NCI-H2081 treated with DMSO at 0.1 percent for 48 hours (cell line): ENCODE results near the gene APP.
"Not testable (repeated sequence)": the region's sequence is repeated elsewhere in the genome, so short reads cannot be mapped to it uniquely, and the experiment has no call there.

Experiments
- DNase-seq: peaks from one replicate; lab custom pipeline; 2025; lab: John Stamatoyannopoulos, UW

Gene APP

DNA sequence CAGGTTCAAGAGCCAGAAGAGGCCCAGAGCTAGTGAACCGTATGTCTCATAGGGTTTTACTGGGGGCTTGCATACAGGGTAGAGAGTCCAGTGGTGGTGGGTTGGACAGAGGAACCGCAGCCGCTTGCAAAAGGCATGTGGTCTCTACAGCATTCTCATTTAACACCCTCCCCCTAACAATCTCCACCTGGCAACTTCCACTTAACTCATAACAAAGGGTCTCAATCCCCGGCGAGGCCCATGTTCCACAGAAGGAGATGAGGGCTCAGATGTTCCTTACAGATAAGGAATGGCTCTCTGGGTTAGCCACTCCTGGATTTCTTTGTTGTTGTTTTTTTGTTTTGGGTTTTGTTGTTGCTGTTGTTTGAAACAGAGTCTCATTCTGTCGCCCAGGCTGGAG, 106.1 kb downstream of the APP start:
- DNase-seq, result no peak

DNA sequence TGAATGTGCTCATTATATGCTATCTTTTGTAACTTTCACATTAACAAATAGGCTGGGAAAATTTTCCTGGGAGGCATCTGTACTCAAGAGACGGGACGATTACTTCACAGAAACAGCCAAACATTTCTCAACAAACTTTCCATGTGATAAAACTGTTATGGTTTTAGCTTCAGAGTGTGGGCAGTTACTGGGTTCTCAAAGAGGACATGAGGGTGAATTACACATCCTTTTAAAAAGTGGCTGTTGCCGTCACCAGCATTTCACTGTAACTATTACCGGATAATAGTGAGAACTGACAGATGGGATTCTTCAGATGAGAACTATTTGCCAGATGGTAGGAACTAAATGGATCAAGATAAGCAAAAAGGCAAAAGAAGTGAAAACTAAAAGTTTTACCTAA, 109.1 kb downstream of the APP start:
- DNase-seq, result no peak

DNA sequence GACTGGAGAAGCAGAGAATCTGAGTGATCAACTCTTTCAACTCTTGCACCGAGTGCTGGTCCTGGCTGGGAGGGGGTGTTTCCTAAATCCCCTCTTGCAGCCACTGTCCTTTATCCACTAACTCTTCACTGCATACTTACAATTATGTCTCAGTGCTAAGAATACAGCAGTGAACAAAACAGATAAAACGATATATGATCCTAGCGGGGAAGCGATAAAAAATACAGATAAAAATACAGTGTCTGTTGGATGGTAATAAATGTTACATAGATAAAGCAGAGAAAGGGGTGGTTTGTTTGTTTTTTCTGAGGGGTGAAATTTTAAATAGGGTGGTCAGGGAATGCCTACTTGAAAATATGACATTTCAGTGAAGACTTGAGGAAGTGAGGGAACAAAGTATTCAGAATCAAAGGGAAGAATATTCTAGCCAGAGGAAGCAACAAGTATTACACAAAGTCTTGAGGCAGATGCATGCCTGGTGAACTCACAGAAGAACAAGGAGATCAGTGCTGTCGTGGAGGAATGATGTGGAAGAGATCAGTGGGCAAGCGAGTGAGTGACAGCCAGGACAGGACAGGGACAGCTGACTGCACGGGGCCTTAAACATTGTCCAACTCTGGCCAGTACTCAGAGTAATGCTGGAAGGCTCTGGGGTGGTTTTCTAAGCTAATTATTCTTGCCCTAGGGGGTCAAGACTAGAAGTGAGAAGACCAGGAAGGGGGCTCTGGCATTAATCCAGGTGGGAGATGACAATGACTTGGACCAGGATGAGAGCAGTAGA, 110.0 kb downstream of the APP start:
- no peak for DNase-seq

DNA sequence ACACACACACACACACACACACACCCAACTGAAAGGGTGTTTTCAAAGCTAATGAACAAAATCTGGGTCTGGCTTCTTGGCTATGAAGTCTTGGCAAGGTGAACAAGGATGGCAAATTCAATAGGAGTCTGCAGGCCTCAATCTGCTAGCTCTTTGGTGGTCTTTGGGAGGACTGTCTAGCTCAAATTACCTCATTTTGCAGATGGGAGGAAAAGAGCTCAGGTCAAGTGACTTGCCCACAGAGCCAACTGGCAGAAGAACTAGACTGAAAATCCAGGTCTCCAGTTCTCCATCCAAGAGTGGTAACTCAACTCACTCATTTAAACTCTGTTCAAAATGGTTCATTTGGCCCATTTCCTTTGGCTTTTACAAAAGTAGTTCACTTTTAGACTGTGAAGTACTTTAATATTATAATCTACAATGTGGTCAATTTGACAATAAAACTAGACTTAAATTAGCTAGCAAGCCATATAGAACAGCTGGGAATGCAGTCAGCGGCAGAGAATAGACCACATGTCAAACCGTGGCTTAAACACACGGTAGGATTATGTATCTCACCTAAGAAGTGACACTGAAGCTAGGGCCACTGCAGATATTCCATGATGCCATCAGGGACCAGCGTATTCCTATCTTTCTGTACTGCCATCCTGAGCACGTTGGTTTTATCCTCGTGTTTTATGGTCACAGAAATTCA, 112.9 kb downstream of the APP start:
- no peak for DNase-seq

DNA sequence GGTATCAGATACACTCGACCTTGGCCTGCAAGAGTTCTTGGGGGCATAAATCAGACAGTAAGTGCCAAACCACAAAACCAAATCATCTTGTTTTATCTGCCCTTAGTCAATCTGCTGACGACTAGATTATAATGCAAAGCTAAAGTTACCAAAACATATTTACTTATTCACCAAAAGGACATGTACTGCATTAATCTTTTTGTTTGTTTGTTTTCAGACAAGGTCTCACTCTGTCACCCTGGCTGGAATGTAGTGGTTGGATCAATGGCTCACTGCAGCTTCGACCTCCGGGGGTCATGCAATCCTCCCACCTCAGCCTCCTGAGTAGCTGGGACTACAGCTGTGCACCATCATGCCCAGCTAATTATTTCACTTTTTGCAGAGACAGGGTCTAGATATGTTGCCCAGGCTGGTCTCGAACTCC, 114.7 kb downstream of the APP start:
- no peak for DNase-seq

DNA sequence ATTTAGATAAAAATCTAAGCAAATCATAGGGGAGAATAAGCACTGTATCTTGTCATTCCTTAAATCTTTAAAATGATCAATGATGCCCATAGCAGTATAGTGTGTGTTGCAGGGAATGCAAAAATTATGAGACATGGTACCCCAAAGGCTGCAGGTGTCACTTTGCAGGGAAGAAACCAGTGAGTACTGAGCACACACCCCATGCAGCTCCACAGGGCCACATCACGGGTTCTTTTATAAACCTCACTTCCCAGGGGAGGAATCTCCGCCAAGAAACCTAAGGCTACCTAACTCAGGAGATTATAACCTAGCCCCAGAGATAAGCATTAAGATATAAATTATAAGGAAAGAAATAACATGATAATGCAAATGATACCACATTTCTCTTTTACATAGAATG, 115.6 kb downstream of the APP start:
- no peak for DNase-seq

DNA sequence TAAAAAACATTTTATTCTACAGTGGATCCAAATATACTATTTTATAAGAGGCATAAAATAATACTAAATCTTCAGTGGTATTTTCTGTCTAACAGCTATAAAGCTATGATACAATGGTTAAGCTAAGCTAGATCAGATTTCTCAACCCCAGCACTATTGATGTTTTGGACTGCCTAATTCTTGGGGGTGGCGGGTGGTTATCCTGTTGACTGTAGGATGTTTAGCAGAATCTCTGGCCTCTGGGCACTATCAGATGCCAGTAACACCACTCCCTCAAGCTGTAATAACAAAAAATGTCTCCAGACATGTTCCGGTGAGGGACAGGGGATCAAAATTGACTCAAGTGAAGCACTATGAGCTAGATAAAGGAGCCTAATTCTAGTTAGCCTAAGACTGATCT, 118.5 kb downstream of the APP start:
- DNase-seq, result no peak

DNA sequence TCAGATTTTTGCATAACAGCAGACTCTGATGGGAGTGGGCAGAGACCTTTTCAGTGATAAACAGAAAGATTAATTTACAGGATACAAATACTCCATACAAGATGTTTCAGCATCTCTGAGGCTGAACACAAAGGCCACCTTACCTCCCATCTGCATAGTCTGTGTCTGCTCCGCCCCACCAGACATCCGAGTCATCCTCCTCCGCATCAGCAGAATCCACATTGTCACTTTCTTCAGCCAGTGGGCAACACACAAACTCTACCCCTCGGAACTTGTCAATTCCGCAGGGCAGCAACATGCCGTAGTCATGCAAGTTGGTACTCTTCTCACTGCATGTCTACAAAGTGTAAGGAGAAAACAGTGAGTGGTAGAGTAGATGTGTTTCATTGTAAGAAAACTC, 119.7 kb downstream of the APP start:
- no peak for DNase-seq

DNA sequence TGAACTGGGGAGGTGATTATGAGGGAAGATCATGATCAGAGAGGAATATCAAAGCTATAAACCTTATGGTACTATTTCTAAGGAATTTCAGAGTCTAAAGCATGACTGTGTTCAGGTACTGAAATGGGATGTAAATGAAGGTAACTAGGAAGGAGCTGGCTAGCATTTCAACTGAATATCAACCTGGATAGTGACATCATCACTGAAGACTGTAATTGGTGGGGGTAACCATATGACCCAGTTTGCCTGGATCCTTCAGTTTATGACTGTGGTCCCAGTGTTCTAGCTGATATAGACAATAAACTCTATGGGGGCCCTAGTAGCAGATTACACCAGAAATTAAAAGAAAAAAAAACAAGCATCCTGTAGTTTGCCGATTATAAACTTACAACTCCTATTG, 120.8 kb downstream of the APP start:
- no peak for DNase-seq

DNA sequence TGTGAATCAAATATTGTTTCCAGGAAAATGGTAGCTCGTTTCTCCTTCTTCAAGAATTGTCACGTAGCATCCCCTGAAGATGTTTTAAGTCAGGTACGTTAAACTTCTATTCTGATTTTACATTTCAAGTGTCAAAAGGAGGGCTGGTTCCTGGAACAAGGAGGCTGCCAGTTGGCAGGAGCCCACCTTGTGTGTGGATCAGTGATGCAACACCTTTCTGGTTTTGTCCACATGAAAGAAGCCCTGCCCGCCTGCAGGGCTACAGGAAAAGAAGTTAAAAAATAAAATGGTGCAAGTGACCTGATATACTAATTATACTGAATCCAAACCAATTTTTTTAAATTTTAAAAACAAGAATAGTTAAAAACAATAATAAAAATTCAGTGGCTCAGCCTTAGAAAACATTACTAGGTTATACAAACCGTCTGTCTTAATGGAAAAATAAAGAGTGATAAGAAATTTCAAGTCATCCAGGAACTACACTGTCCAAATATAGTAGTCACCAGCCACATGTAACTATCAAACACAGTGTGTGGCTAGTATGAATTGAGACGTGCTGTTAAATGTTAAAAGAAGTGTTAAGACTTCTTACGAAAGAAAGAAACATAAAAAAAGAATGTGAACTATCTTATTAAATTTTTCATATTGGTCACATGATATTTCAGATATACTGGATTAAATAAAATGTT, 123.1 kb downstream of the APP start:
- DNase-seq, result no peak

DNA sequence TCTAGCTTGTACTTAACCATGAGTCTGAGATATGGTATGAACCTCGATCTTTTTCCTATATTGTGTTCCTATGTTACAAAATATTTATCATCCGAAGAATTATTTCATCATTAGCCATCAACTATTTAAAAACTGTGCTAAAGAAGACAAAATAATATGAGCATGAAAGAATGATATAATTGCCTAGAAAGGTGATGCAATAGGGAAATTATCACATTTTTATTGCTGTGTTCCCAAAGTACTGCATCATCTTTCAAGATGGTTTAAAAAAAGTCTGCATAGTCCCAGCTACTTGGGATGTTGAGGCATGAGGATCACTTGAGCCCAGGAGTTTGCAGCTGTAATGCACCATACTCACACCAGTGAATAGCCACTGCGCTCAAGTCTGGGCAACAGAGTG, 126.7 kb downstream of the APP start:
- DNase-seq, result no peak

DNA sequence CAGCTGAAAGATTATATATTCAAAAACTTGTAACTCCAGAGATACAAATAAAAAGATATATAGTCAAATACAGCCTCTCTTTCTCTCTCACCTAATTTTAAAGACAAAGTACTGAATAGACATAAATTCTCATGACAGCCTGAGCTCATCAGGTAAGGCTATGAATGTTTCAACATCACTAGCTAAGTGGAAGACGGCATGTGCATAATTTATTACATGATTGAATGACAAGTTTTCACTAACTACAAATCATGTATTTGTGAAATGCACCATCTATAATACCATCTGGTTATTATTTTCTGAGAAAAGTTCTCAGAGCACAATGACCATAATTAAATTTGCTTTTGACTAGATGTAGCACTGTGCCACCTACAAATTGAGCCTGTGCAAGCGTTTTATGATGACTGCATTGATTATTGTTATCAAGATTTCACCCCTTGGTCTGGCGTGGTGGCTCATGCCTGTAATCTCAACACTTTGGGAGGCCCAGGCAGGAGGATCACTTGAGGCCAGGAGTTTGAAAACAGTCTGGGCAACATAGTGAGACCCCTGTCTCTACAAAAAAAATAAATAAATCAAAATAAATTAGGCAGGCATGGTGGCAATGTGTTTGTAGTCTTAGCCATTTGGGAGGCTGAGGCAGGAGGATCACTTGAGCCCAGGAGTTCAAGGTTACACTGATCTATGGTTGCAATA, 128.2 kb downstream of the APP start:
- DNase-seq, result no peak

DNA sequence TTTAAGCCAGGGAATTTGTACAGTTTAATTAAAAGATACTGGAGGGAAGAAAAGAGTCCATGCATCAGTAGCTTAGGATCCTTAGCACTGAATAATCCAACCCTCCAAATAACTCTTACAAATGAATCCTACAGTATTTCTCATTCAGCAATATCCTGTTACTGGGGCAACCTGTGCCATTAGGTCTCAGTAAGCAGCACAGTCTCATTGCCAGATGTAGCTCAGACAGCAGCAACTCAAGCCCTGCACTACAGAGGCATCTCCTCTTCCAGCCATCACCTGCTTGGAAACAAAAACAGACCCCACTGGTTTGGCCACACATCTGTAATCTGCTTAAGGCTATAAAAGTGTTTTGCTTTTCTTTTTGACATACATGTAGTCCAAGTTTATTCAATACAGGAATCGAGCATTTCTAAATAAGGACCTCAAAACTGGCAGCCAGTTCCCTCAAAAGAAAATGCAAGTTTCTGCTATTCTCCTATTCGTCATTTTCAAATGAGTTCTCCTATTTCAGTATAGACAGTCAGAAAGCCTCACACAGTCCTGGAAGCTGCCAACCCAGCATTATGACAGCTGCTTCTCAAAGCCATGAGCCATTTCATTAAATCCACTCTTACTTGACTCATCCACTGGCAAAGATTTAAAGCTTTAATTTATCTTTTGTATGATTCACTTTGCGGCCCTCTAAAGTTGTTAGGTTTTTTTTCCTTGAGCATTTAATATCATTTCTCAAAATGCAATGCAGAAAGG, 129.0 kb downstream of the APP start:
- no peak for DNase-seq

DNA sequence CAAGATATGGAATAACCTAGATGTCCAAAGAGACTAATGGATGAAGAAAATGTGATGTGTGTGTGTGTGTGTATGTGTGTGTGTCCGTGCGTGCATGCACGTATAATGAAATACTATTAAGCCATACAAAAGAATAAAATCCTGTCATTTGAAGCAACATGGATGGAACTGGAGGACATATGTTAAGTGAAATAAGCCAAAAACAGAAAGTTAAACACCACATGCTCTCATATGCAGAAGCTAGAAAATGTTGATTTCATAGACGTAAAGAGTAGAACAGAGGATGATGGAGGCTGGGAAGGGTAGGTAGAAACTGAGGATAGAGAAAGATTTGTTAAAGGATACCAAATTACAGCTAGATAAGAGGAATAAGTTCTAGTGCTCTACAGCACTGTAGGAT, 133.7 kb downstream of the APP start:
- no peak for DNase-seq

DNA sequence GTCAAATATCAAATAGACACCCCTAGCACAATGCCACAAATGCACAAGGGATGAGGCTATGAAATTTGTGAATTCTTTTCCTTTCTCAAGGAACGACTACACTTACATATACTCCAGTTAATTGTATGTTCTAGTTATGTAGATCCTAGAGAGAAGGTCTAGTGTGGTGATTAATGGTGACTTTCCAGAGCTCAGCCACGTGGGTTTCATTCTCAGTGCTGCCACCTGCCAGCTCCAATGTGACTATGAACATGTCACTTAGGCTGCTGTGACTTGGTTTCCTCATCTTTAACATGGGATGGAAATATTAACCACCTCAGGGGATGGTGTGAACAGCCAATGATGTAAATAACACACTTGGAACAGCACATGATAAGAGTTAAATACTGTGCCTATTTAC, 138.3 kb downstream of the APP start:
- DNase-seq, result no peak

DNA sequence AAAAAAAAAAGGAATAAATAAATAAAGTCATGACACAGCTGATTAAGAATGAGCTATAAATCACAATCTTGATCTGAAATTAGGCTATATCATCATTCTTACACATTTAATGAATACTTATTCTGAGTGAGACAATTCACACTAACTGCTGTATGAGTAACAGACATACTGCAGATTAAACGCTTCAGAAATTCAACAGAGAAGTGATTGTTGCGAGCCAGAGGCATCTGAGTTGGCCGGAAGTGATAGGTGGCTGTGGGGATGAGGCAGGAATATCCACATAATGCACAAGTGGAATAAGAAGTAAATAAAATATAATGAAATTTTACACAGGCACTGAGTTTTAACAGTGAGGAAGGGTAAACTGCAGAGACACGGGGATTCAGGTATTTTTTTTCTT, 142.4 kb downstream of the APP start:
- DNase-seq, result no peak

DNA sequence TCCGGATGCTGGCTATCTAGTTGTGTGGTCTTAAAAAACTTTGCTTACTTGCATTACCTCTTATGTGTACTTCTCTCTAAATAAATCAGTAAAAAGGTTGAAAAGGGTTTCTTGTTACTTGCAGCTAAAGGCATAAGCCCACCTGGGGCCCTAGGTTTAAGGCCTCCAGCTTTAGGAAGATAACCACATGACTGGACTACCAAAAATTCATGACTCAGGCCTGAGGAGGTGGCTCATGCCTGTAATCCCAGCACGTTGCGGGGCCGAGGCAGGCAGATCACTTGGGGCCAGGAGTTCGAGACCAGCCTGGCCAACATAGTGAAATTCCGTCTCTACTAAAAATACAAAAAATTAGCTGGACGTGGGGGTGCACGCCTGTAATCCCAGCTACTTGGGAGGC, 142.9 kb downstream of the APP start:
- no peak for DNase-seq

DNA sequence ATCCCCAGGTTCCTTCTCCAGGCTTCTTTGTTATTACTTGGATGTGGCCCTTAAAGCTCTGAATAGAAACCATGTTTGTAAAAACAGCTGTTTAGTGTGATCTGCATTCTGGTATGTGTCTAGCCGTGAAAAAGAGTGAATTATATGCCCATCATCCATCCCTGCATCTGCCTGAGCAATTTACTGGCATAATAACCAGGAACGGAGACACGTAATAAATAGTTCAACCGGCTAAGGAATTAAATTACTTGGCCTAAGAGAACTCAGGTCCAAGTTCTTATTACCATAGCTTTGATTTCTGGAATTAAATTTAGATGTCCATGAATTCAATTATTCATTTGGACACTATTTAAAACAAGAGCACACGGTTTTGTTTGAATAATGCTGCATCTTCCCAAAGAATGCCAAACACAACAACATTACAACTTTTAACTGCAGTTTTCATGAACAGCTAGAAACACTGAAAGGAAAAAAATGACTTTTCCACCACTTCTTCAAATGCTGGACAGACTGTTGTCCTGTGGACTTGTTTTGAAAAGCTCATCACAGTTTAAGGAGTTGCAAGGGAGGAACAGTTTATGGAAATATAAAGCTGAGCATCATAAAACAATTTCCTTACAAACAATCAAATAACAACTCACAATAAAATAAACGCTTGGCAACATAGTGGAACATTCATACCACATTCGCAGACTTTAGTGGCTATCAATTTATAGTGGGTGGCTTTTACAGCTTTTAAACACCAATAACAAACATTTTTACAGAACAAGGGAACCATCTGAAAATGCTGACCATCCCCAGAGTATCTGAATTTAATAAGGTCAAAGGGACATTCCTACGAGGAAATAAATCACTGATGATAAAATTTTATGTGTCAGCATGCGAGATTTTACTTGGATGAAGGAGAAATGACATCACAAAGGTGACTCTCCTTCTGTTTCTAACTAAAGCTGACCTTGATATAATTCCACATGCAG, 144.7 kb downstream of the APP start:
- DNase-seq, result no peak

DNA sequence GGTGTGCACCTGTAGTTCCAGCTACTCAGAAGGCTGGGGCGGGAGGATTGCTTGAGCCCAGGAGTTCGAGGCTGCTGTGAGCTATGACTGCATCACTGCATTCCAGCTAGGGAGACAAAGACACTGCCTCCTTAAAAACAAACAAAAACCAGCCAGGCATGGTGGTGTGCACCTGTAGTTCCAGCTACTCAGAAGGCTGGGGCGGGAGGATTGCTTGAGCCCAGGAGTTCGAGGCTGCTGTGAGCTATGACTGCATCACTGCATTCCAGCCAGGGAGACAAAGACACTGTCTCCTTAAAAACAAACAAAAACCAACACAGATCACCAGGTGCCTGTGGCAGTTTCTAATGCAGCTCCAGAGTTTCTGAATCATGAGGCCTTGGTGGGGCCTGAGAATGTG, 147.2 kb downstream of the APP start:
- not testable (repeated sequence) for DNase-seq

DNA sequence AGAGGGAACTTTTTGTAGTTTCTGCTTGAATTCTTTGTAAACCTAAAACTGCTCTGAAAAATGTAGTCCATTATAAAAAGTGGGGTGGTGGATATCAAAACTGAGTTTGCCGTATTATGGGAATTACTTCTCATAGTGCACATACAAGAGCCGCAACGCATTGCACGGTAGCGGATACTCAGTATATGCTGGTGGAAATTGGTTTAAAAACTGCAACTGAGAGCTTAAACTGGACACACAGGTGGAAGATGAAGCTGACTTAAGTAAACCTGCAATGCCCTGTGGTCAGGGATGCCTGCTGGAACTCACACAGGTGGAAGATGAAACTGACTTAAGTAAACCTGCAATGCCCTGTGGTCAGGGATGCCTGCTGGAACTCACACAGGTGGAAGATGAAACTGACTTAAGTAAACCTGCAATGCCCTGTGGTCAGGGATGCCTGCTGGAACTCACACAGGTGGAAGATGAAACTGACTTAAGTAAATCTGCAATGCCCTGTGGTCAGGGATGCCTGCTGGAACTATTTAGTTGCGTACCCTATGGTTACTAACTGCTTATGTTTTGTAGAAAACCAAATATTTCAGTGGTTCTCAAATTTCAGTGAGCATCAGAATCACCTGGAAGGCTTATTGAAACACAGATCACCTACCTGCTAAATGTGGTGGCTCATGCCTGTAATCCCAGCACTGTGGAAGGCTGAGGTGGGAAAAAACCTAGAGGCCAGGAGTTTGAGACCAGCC, 147.8 kb downstream of the APP start:
- not testable (repeated sequence) for DNase-seq
